K562 (cell line): ENCODE data around the gene SPAG17. TPM values are rescaled to one million over a fixed set of nuclear protein-coding genes. Genes with fewer than 3 reads are reported as not detected.

Source experiments
- ATAC-seq: fragments of 200-7000 bp; cut with Tn5 transposase; 3 replicates; pipeline ENCODE4 v1.9.1; 2020; ENCODE audit warnings: moderate library complexity
- BruUV-seq: library from RNA; stranded (reverse); fragments of 400-500 nt; replicated peaks from 2 replicates; lab custom pipeline; 2021; lab: Mats Ljungman, UMichigan
- CTCF ChIA-PET: fragments of 300-600 bp; formaldehyde crosslinking; extraction: SDS; loops from one replicate; lab custom pipeline; 2021; ENCODE audit warnings: low intra/inter-chr PET ratio; lab: Yijun Ruan, JAX
- POLR2A ChIA-PET: fragments of 300-600, 350-650 bp; sonication (Branson Sonifier 250); formaldehyde crosslinking; extraction: SDS; loops from one replicate; lab custom pipeline; 2021; ENCODE audit warnings: antibody characterized with exemption, inconsistent platforms; lab: Yijun Ruan, JAX
- DNase-seq, 4 experiments: peaks; one replicate each; pipeline versions ENCODE4 v3.0.0 to v3.0.0-alpha.2; 2011 to 2018; ENCODE audit warnings: low spot score in 3 of 4, mixed read lengths in 3 of 4; ENCODE audit errors: extremely low read depth in 1 of 4
- FAIRE-seq: peaks from 2 replicates; lab custom pipeline; 2011; peaks lifted over from hg19 to GRCh38; lab: Jason Lieb, UNC
- H2AFZ ChIP-seq: 2 replicates; pipeline ENCODE4 v1.6.0; 2011; ENCODE audit warnings: low read depth, low read length, control low read depth, inconsistent platforms
- H3K27ac ChIP-seq: fragments of 200-600 bp; 3 replicates; pipeline ENCODE4 v1.8.0; 2011; ENCODE audit warnings: low read depth, mild to moderate bottlenecking, control low read depth, inconsistent platforms, low read length, moderate library complexity, mixed read lengths; ENCODE audit errors: extremely low read depth
- H3K27me3 ChIP-seq, 2 experiments: fragments of 300-600 bp in 1 of 2; 2 replicates in 1 of 2; 3 replicates in 1 of 2; pipeline versions ENCODE4 v1.6.0 to v1.8.0; 2011; ENCODE audit warnings: inconsistent platforms in 2 of 2, low read length in 2 of 2, mild to moderate bottlenecking in 1 of 2, mixed read lengths in 1 of 2, moderate library complexity in 1 of 2; ENCODE audit not compliant: control insufficient read depth in 2 of 2, insufficient read depth in 2 of 2
- H3K36me3 ChIP-seq: fragments of 300-600 bp; 3 replicates; pipeline ENCODE4 v1.8.0; 2011; ENCODE audit warnings: mild to moderate bottlenecking, low read length, inconsistent platforms; ENCODE audit not compliant: control insufficient read depth, insufficient read depth
- H3K4me1 ChIP-seq, 2 experiments: fragments of 200-600 bp in 1 of 2; replicated peaks in 1 of 2; 2 replicates in 1 of 2; 3 replicates in 1 of 2; pipeline versions ENCODE4 v1.5.1 to v1.8.0; 2011; ENCODE audit warnings: inconsistent platforms in 2 of 2, low read length in 2 of 2, mild to moderate bottlenecking in 1 of 2, mixed read lengths in 1 of 2, moderate library complexity in 1 of 2; ENCODE audit not compliant: control insufficient read depth in 2 of 2, insufficient read depth in 2 of 2
- H3K4me2 ChIP-seq: 2 replicates; pipeline ENCODE4 v1.6.1; 2011; ENCODE audit warnings: low read length, control low read depth, inconsistent platforms, mixed read lengths; ENCODE audit not compliant: insufficient read depth
- H3K4me3 ChIP-seq: fragments of 200-600 bp; sonication (generic), shearing (Covaris generic); 2 replicates; pipeline ENCODE4 v1.5.1; 2016; ENCODE audit warnings: control low read depth, inconsistent platforms
- H3K79me2 ChIP-seq: fragments of 200-600 bp; 3 replicates; pipeline ENCODE4 v1.8.0; 2011; ENCODE audit warnings: low read length, inconsistent platforms; ENCODE audit not compliant: control insufficient read depth, insufficient read depth
- H3K9ac ChIP-seq, 2 experiments: 2 replicates each; pipeline versions ENCODE4 v1.6.0 to v1.6.1; 2011; ENCODE audit warnings: low read depth in 2 of 2, low read length in 2 of 2, control low read depth in 1 of 2, inconsistent platforms in 1 of 2, mild to moderate bottlenecking in 1 of 2, mixed read lengths in 1 of 2; ENCODE audit not compliant: insufficient read depth in 1 of 2
- H3K9me1 ChIP-seq: one replicate; pipeline ENCODE4 v1.6.0; 2011; ENCODE audit warnings: inconsistent platforms, mild to moderate bottlenecking, low read length, moderate library complexity; ENCODE audit not compliant: control insufficient read depth, insufficient read depth
- H3K9me3 ChIP-seq: replicated peaks from 2 replicates; pipeline ENCODE4 v1.5.1; 2011; ENCODE audit warnings: low read depth, low read length, inconsistent platforms; ENCODE audit not compliant: control insufficient read depth, insufficient read depth
- H4K20me1 ChIP-seq: replicated peaks from 2 replicates; pipeline ENCODE4 v1.6.1; 2011; ENCODE audit warnings: low read length, inconsistent platforms, mixed read lengths; ENCODE audit not compliant: control insufficient read depth, insufficient read depth
- MCM5 ChIP-seq: fragments of 450-650 bp; IDR thresholded peaks from 2 replicates; pipeline ENCODE4 v1.6.1; 2016; ENCODE audit warnings: low read depth
- MEF2D ChIP-seq: conservative IDR thresholded peaks from 2 replicates; pipeline ENCODE4 v1.6.1; 2016; ENCODE audit warnings: low read depth, missing genetic modification characterization, missing compliant biosample characterization
- MYBL2 ChIP-seq, 2 experiments: fragments of 450-650 bp in 1 of 2; sonication (generic) in 1 of 2; formaldehyde crosslinking in 1 of 2; IDR thresholded peaks; 2 replicates each; pipeline versions ENCODE4 v1.6.1 to v1.8.1; 2017 to 2022; ENCODE audit warnings: borderline replicate concordance in 1 of 2, inconsistent platforms in 1 of 2, low read depth in 1 of 2, mild to moderate bottlenecking in 1 of 2, missing genetic modification reagents in 1 of 2, moderate library complexity in 1 of 2
- NFRKB ChIP-seq: fragments of 450-650 bp; IDR thresholded peaks from 2 replicates; pipeline ENCODE4 v1.6.1; 2016; ENCODE audit warnings: low read depth
- PHTF2 ChIP-seq: fragments of 250-450 bp; sonication (Bioruptor Pico); IDR thresholded peaks from 2 replicates; pipeline ENCODE4 v1.5.0; 2021; ENCODE audit warnings: mild to moderate bottlenecking
- SETDB1 ChIP-seq: IDR thresholded peaks from one replicate; pipeline ENCODE4 v1.6.1; 2012; ENCODE audit warnings: low read length, control low read depth, inconsistent platforms
- TCF7L2 ChIP-seq: fragments of 150-350 bp; IDR thresholded peaks from 2 replicates; pipeline ENCODE4 v1.6.1; 2016; ENCODE audit warnings: low read depth, mild to moderate bottlenecking, low read length, moderate library complexity
- THRA ChIP-seq: fragments of 450-650 bp; IDR thresholded peaks from 2 replicates; pipeline ENCODE4 v1.6.1; 2017; ENCODE audit warnings: mild to moderate bottlenecking, moderate library complexity
- WGBS: fragments of 100-300 bp; shearing (Covaris generic); methylation state at CpG from one replicate; pipeline ENCODE4 v1.1.6; 2016; ENCODE audit warnings: low coverage, mixed read lengths; ENCODE audit not compliant: insufficient coverage; ENCODE audit errors: missing lambda C conversion rate; 5-methylcytosine and 5-hydroxymethylcytosine counted together
- in situ Hi-C: fragments of 300-500 bp; cut with MboI; formaldehyde crosslinking; loops from 4 replicates; pipeline ENCODE4 v1.15.0; 2018; ENCODE audit warnings: inconsistent platforms, mixed read lengths
- intact Hi-C: fragments of 100-400 bp; cut with micrococcal nuclease; formaldehyde crosslinking; loops from 2 replicates; pipeline ENCODE4 v1.14.2; 2022
- polyA plus RNA-seq, 8 experiments: library from polyadenylated mRNA; depleted of rRNA in 4 of 8; stranded (reverse) in 5 of 8; unstranded in 3 of 8; fragments of >200 nt; fragmentation: Nextera tagmentation in 2 of 8; fragmentation: Illumina TruSeq in 1 of 8; extraction: Ambion mirVana in 2 of 8; extraction: Trizol in 1 of 8; gene quantifications; 2 replicates each; pipeline versions ENCODE4 v1.2.1 to v1.2.3, GENCODE V29; 2011 to 2014; ENCODE audit warnings: inconsistent platforms in 1 of 8, missing spikeins in 1 of 8
- total RNA-seq, 7 experiments: library from RNA; depleted of rRNA in 6 of 7; stranded (reverse); fragments of >200 nt in 6 of 7; fragmentation: Illumina TruSeq in 2 of 7; extraction: Trizol in 2 of 7; gene quantifications; 2 replicates each; pipeline versions ENCODE4 v1.2.1 to v1.2.3, GENCODE V29; 2011 to 2021; ENCODE audit warnings: low replicate concordance in 1 of 7

Gene SPAG17
- total and polyA plus RNA-seq, 9 of the 15 experiments (the other 6 are each of a cell fraction or from before 2014, with no cell fraction given) = 0.07 to 2.1 (median 1.5) TPM

- no peak for DNase-seq
- H3K4me2 ChIP-seq = no peak overlapping the region
- in situ Hi-C loops = no loop called here
- intact Hi-C loops = loop anchor here (10.0 kb wide), 1 partner anchor 259 kb away; no protein-coding TSS in a partner anchor
- no peaks in the 10 kb centered on the region for H3K36me3 ChIP-seq
- H4K20me1 ChIP-seq = no peaks in the 10 kb centered on the region
- H2AFZ ChIP-seq = no peak overlapping the region
- 5% methylated on average over 9 of the region's 9 CpGs for WGBS
- no peaks in the 10 kb centered on the region for H3K79me2 ChIP-seq
- H3K27ac ChIP-seq = no peak overlapping the region
- no peak for ATAC-seq
- H3K9ac ChIP-seq = no peak overlapping the region
- H3K9me1 ChIP-seq = no peaks in the 10 kb centered on the region
- H3K4me1 ChIP-seq = no peaks in the 10 kb centered on the region
- no peak overlapping the region for H3K4me3 ChIP-seq
- BruUV-seq = no TSS peak
- ChIA-PET CTCF (no interaction called here), POLR2A (interaction anchor here (0.6 kb wide), 1 partner anchor 71 kb away, joined by 3 read pairs; no protein-coding TSS in a partner anchor)
- no peak for FAIRE-seq
- TF ChIP-seq PHTF2 (CRISPR knock-in tag) = no peak
- no peak for TF ChIP-seq MYBL2 (IDR thresholded peaks at IDR 0.05; ENCODE audit: low read depth)
- no peak for TF ChIP-seq MYBL2 (CRISPR knock-in tag; IDR thresholded peaks at IDR 0.05; ENCODE audit: borderline replicate concordance)
- no peak for TF ChIP-seq SETDB1
- no peak for TF ChIP-seq THRA
- no peak for TF ChIP-seq NFRKB
- TF ChIP-seq TCF7L2 = no peak
- no peak for TF ChIP-seq MEF2D (tag)
- no peak for TF ChIP-seq MCM5
- no peaks in the 10 kb centered on the region for H3K27me3 ChIP-seq
- no peaks in the 10 kb centered on the region for H3K9me3 ChIP-seq
Observed at GRCh38 chr1:118073648-118074435, 111.2 kb downstream of the SPAG17 start.
